ENCODE measurements around the gene APOL4. TPM values are rescaled to one million over a fixed set of nuclear protein-coding genes. Genes with fewer than 3 reads are reported as not detected.

Gene APOL4
- total and polyA plus RNA-seq, 4 donors: 5.9 to 15.9 (median 9.1) TPM

- no peaks in the 10 kb centered on the region for H3K9me3 ChIP-seq (ENCODE audit: control insufficient read depth in 4 of 4, insufficient read depth in 3 of 4, low read length in 3 of 4)
- TF ChIP-seq, protein P1, sequence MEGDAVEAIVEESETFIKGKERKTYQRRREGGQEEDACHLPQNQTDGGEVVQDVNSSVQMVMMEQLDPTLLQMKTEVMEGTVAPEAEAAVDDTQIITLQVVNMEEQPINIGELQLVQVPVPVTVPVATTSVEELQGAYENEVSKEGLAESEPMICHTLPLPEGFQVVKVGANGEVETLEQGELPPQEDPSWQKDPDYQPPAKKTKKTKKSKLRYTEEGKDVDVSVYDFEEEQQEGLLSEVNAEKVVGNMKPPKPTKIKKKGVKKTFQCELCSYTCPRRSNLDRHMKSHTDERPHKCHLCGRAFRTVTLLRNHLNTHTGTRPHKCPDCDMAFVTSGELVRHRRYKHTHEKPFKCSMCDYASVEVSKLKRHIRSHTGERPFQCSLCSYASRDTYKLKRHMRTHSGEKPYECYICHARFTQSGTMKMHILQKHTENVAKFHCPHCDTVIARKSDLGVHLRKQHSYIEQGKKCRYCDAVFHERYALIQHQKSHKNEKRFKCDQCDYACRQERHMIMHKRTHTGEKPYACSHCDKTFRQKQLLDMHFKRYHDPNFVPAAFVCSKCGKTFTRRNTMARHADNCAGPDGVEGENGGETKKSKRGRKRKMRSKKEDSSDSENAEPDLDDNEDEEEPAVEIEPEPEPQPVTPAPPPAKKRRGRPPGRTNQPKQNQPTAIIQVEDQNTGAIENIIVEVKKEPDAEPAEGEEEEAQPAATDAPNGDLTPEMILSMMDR (IDR thresholded peaks at IDR 0.05; ENCODE audit: control extremely low read depth, extremely low read depth): no peak
- no peak overlapping the region for H3K27ac ChIP-seq (ENCODE audit: low read depth in 1 of 2, low read length in 1 of 2)
- H3K36me3 ChIP-seq (ENCODE audit: control insufficient read depth in 4 of 4, insufficient read depth in 4 of 4, low read length in 4 of 4): peaks cover 0 to 34% (median 3%) of the 10 kb centered on the region in 4 donors
- WGBS, 2 donors: 75 to 81% methylated on average over 4 of the region's 4 CpGs
- ATAC-seq (ENCODE audit: insufficient read depth, low FRiP score): no peak
- peaks cover 0 to 8% (median 0%) of the 10 kb centered on the region in 5 donors for H3K4me1 ChIP-seq (ENCODE audit: control insufficient read depth in 5 of 5, insufficient read depth in 5 of 5, low read length in 5 of 5)
- H3K4me3 ChIP-seq: no peak overlapping the region
- H3K9ac ChIP-seq (ENCODE audit: insufficient read depth in 1 of 2, low read length in 2 of 2): no peak overlapping the region
- DNase-seq: no peak
- no peaks in the 10 kb centered on the region for H3K27me3 ChIP-seq (ENCODE audit: control insufficient read depth in 3 of 3, insufficient read depth in 3 of 3, low read length in 2 of 3)
Observed at GRCh38 chr22:36143956-36144355, 57.7 kb downstream of the APOL4 start.

DNA sequence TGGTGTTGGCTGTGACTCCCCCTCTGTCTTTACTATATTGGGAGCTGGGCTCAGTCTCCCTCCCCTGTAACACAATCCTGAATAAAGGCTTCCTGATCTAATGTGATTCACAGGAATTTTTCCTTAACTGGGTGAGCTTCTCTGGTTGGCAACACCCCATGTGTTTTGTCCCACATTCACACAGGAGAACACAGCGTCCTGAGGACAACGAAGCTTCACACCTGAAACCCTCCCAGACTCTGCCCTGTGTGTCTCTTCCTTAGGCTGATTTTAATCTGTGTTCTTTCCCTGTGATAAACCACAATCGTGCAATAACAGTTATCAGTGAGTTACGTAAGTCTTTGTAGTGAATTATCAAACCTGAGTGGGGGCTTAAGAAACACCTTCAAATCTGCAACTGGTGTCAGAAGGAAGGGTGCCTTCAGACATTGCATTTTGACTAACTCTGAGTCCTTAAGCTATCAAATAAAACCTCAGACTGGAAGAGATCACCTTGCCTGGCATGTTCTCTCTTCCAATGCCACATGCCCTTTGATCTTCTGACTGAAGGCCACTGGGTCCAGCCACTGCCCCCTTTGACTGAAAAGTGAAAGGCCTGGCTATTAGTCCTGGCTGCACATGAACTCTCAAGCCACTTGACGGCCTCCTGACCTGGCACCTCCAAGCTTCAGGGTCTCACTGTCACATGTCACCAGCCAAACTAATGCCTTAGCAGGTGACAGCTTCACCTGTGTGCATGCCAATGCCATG is 58.4 kb downstream of the APOL4 start:
- no peak overlapping the region for H3K4me3 ChIP-seq
- DNase-seq (no peak), ATAC-seq (ENCODE audit: insufficient read depth, low FRiP score) (no peak)
- H3K4me1 ChIP-seq (ENCODE audit: control insufficient read depth in 5 of 5, insufficient read depth in 5 of 5, low read length in 5 of 5): peaks cover 0 to 5% (median 0%) of the 10 kb centered on the region in 5 donors
- no peak overlapping the region for H3K9ac ChIP-seq (ENCODE audit: insufficient read depth in 1 of 2, low read length in 2 of 2)
- no peak overlapping the region for H3K27ac ChIP-seq (ENCODE audit: low read depth in 1 of 2, low read length in 1 of 2)
- TF ChIP-seq, protein P1 (IDR thresholded peaks at IDR 0.05; ENCODE audit: control extremely low read depth, extremely low read depth): no peak
- H3K27me3 ChIP-seq (ENCODE audit: control insufficient read depth in 3 of 3, insufficient read depth in 3 of 3, low read length in 2 of 3): no peaks in the 10 kb centered on the region
- WGBS, 2 donors: 55 to 77% methylated on average over 5 of the region's 5 CpGs
- H3K9me3 ChIP-seq (ENCODE audit: control insufficient read depth in 4 of 4, insufficient read depth in 3 of 4, low read length in 3 of 4): no peaks in the 10 kb centered on the region
- peaks cover 0 to 27% (median 2%) of the 10 kb centered on the region in 4 donors for H3K36me3 ChIP-seq (ENCODE audit: control insufficient read depth in 4 of 4, insufficient read depth in 4 of 4, low read length in 4 of 4)

DNA sequence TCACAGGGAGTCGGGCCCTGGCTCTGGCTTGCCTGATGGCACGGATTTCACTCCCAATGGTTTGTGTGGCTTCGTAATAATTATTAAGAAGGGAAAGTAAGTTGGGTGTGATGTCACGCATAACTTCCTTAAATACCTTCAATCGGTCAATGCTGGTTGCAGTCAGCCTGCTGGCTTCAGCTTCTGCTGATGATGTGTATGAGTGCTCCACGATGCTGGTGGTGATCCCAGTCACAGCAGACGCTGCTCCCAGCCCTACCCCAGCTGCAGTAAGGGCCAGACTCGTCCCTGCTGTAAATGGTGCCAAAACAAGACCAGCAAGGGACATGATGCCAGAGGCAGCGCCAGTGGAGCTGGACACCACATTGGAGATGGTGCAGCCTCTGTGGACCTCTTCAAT is 60.1 kb downstream of the APOL4 start:
- no peaks in the 10 kb centered on the region for H3K27me3 ChIP-seq (ENCODE audit: control insufficient read depth in 3 of 3, insufficient read depth in 3 of 3, low read length in 2 of 3)
- WGBS, 2 donors: 85 to 90% methylated on average over 9 of the region's 9 CpGs
- no peaks in the 10 kb centered on the region for H3K9me3 ChIP-seq (ENCODE audit: control insufficient read depth in 4 of 4, insufficient read depth in 3 of 4, low read length in 3 of 4)
- no peak overlapping the region for H3K27ac ChIP-seq (ENCODE audit: low read depth in 1 of 2, low read length in 1 of 2)
- peaks cover 0 to 23% (median 2%) of the 10 kb centered on the region in 4 donors for H3K36me3 ChIP-seq (ENCODE audit: control insufficient read depth in 4 of 4, insufficient read depth in 4 of 4, low read length in 4 of 4)
- no peak overlapping the region for H3K4me3 ChIP-seq
- TF ChIP-seq, protein P1 (IDR thresholded peaks at IDR 0.05; ENCODE audit: control extremely low read depth, extremely low read depth): no peak
- no peak for ATAC-seq (ENCODE audit: insufficient read depth, low FRiP score)
- no peak for DNase-seq
- H3K4me1 ChIP-seq (ENCODE audit: control insufficient read depth in 5 of 5, insufficient read depth in 5 of 5, low read length in 5 of 5): no peaks in the 10 kb centered on the region
- no peak overlapping the region for H3K9ac ChIP-seq (ENCODE audit: insufficient read depth in 1 of 2, low read length in 2 of 2)

Other genes with a start within 250 kb of the APOL4 start
- gene RBFOX2, start 173.0 kb downstream of the APOL4 start, total RNA-seq: 100 to 1,000 TPM in 1 of 2 donors, 10 to 100 TPM in 1; 63.3 to 195 TPM
- 10 to 100 TPM; 16.5 to 23.4 TPM for gene RBFOX2, start 173.0 kb downstream of the APOL4 start, polyA plus RNA-seq
- 10 to 100 TPM; 46.6 to 50.9 TPM for gene APOL3, start 41.1 kb downstream of the APOL4 start, total RNA-seq
- gene APOL3, start 41.1 kb downstream of the APOL4 start, polyA plus RNA-seq: 10 to 100 TPM; 26.2 to 42.8 TPM
- gene APOL2, start 37.7 kb upstream of the APOL4 start, total RNA-seq: 10 to 100 TPM; 36.3 to 46.3 TPM
- 10 to 100 TPM; 29.5 to 34.4 TPM for gene APOL2, start 37.7 kb upstream of the APOL4 start, polyA plus RNA-seq
- 10 to 100 TPM; 32.3 to 75.0 TPM for gene APOL1, start 51.3 kb upstream of the APOL4 start, total RNA-seq
- gene APOL1, start 51.3 kb upstream of the APOL4 start, polyA plus RNA-seq: 10 to 100 TPM; 39.6 to 60.8 TPM
- 100 to 1,000 TPM; 398 to 667 TPM for gene MYH9, start 186.2 kb upstream of the APOL4 start, total RNA-seq
- gene MYH9, start 186.2 kb upstream of the APOL4 start, polyA plus RNA-seq: 100 to 1,000 TPM; 184 to 266 TPM